GM18951 (cell line): ENCODE data around the gene SCLT1.

Experiments
- POLR2A ChIP-seq: IDR thresholded peaks from 4 replicates; pipeline ENCODE4 v1.6.1; 2011; ENCODE audit warnings: mild to moderate bottlenecking; ENCODE audit not compliant: insufficient read length, insufficient read depth; ENCODE audit errors: extremely low read depth
- in situ Hi-C: fragments of 300-500 bp; cut with MboI; formaldehyde crosslinking; loops from one replicate; pipeline ENCODE4 v1.12.0; 2022; ENCODE audit warnings: low sequenced_read_pairs, mixed read lengths, inconsistent platforms; ENCODE audit not compliant: unreplicated experiment

SCLT1 gene

DNA sequence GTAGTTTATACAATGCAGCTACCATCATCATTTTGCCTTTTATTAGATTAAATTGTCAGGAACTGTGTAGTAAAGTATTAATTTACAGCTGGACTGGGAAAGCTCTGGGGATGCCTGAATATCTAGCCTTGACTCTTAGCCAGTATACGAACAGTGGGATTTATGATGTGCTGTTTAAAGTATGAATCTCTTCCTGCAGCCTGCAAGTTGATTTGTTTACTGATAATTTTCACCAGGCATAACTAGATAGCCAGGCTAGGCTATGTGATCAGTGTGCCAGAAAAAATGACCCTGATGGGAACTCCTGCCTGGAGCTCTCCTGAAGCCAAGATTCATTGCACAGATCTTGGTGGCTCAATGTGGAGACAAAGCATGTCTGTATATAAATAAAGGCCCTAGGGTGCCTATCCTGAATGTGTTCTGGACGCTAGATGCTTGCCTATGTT lies 119.2 kb downstream of the SCLT1 start:
- TF ChIP-seq POLR2A: no peak
- in situ Hi-C loops: no loop called here

GRCh38 chr4:128973384-128973783 lies 120.0 kb downstream of the SCLT1 start:
- no peak for TF ChIP-seq POLR2A
- in situ Hi-C loops: no loop called here

DNA sequence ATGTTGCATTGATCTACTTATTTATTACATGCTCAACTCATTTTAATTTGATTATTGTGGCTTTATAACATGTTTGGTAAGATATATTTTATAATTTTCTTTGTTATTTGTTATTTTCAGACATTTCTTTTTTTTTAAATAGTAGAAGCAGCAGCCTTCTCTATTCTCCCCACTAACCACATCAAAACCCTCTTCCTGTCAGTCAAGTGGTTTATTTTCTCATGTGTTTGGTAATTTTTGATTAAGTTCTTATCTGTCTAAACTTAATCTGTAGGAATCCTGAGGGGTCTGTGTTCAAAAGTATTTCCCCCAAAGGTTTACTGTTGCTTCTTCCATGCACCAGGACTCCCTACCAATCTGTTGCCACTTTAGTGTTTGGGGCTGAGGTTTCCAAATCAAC lies 131.9 kb downstream of the SCLT1 start:
- in situ Hi-C loops: no loop called here
- no peak for TF ChIP-seq POLR2A

- in situ Hi-C loops: no loop called here
- no peak for TF ChIP-seq POLR2A
Observed at GRCh38 chr4:128958194-128958593, 135.1 kb downstream of the SCLT1 start.

GRCh38 chr4:128957459-128957858 lies 135.9 kb downstream of the SCLT1 start:
- in situ Hi-C loops: no loop called here
- no peak for TF ChIP-seq POLR2A

DNA sequence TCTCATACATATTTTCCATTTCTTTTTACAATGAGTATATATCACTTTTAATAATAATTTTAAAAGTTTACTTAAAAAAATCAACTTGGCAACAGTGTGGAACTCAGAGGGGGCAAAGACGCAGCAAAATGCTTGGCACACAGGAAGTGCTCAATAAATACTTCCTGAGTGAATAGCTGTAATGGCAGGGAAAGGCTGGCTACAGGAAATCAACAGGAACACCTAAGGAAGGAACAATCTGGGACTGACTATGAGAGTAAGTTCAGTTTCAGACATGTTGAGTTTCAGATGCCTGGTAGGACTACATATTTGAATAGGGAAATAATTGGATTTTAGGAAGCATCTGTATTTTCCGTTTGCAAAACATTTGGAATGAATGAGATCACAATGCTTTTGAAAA lies 137.6 kb downstream of the SCLT1 start:
- in situ Hi-C loops: no loop called here
- no peak for TF ChIP-seq POLR2A

DNA sequence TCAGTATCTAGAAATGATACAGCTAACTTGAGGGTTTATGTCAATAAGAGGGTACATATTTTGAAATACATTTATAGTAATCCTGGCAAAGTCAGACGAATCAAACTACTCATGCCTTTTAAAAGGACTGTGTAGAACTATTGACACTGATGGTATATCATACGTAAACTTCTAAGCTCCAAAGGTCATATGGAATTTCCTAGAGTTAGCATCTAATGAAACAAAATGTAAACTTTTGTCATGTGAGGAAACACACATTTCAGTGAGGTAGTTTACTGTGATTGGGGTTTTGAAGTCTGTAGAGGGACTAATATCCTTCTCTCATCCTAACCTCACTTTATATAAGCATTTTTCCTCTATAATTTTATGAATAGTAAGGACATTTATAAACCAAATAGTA lies 138.4 kb downstream of the SCLT1 start:
- TF ChIP-seq POLR2A: no peak
- in situ Hi-C loops: no loop called here

GRCh38 chr4:128951316-128951715 lies 142.0 kb downstream of the SCLT1 start:
- TF ChIP-seq POLR2A: no peak

GRCh38 chr4:128950796-128951195 lies 142.5 kb downstream of the SCLT1 start:
- in situ Hi-C loops: no loop called here
- TF ChIP-seq POLR2A: no peak

More at GRCh38 chr4:128951316-128951715, 142.0 kb downstream of the SCLT1 start:
- in situ Hi-C loops: no loop called here

- TF ChIP-seq POLR2A: no peak
- in situ Hi-C loops: no loop called here
Observed at GRCh38 chr4:128946916-128947315, 146.4 kb downstream of the SCLT1 start.

DNA sequence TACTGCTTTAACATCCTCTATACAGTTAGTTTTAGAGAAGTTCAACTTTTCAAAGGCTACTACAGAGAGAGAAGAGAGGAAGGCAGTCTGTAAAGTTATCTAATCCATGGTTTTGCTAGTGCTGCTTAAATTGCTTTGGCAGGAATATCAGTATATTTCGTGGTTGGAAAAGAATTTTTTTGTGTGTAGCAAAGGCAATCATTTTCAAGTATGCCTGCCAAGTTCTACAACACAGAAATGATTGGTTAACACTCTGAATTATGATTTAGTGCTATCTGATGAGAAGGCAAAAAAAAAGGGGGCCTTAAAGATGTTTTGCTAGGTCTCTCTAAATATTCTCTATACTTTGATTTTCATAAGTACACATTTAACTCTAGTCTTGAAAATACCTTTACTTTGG lies 150.7 kb downstream of the SCLT1 start:
- in situ Hi-C loops: no loop called here
- no peak for TF ChIP-seq POLR2A

- no peak for TF ChIP-seq POLR2A
- in situ Hi-C loops: no loop called here
Observed at GRCh38 chr4:128940971-128941370, 152.4 kb downstream of the SCLT1 start.

DNA sequence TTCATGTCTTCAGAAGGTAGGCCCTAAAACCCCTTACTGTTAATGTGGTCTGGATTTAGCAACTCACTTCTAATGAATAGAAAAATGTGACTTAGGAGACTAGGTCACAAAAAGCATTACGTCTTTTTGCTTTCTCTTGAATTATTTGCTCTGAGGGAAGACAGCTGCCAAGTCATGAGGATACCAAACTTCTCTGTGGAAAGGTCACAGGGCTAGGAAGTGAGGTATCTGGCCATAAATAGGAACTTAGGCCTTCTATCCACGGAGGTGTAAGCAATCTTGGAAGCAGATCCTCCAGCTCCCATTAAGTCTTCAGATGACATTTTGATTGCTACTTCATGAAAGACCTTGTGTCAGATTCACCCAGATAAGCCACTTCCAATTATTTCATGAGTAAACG lies 163.3 kb downstream of the SCLT1 start:
- in situ Hi-C loops: no loop called here
- no peak for TF ChIP-seq POLR2A

GRCh38 chr4:128924951-128925350 lies 168.4 kb downstream of the SCLT1 start:
- in situ Hi-C loops: no loop called here
- no peak for TF ChIP-seq POLR2A

GRCh38 chr4:128921954-128922353 lies 171.4 kb downstream of the SCLT1 start:
- in situ Hi-C loops: no loop called here
- TF ChIP-seq POLR2A: no peak

DNA sequence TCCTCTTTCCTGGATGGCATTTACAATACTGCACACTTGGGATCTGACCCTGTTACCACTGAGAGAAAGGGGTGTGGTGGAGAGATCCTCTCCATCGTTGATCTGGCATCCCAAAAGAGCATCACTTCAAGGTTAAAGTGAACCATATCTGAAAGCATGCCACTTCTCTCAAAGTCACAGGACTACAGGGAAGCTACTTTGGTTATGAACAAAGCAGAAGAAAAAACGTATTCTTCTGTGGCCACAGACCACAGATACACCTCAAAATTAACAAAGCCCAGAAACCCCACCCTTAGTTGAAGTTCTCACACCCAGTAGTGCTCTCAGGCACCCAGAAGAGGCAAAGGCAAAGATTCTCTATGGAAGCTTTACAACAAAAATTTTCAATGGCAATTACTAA lies 175.6 kb downstream of the SCLT1 start:
- in situ Hi-C loops: no loop called here
- no peak for TF ChIP-seq POLR2A

DNA sequence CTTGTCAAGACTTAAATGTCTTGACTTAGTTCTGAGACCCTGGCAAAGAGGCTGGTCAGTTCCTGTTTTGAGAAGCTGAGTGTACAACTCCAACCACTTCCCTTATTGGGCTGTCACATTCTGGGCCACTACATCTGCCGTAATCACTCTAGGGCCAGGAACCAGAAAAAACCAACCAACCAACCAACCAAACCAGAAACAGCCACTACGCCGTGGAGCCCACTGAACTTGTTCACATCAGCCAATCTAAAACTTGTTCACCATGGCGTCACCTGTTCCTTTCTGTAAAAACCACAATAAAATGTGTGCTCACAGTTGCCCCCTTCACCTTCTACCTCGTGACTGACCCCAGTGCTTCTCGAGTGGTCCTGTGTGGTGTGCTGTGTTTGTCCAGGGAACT lies 176.5 kb downstream of the SCLT1 start:
- in situ Hi-C loops: no loop called here
- TF ChIP-seq POLR2A: no peak
